H1 (cell line): Measurements from ENCODE around the gene SERPINA6. TPM values are rescaled to one million over a fixed set of nuclear protein-coding genes. Genes with fewer than 3 reads are reported as not detected.
A peak's percentile ranks its signal among the peaks of the same experiment; 100 is the strongest.

Experiments
- CTCF ChIA-PET: fragments of 300-600 bp; sonication (Branson Sonifier 250); formaldehyde crosslinking; loops from one replicate; lab custom pipeline; 2021; ENCODE audit not compliant: partially characterized antibody; lab: Charles Lee
- POLR2A ChIA-PET: fragments of 300-600 bp; sonication (Branson Sonifier 250); formaldehyde crosslinking; loops from one replicate; lab custom pipeline; 2021; ENCODE audit warnings: inconsistent platforms; ENCODE audit not compliant: partially characterized antibody; lab: Charles Lee
- DNase-seq, 2 experiments: peaks; one replicate each; pipeline versions ENCODE4 v3.0.0 to v3.0.0-alpha.2; 2010 to 2022; ENCODE audit warnings: low spot score in 2 of 2, low read depth in 1 of 2, mixed read lengths in 1 of 2
- FAIRE-seq: peaks from 2 replicates; lab custom pipeline; 2011; peaks lifted over from hg19 to GRCh38; lab: Jason Lieb, UNC
- H2AFZ ChIP-seq: 2 replicates; pipeline ENCODE4 v1.8.1; 2012; ENCODE audit warnings: low read length, inconsistent platforms
- H2AK5ac ChIP-seq: 2 replicates; pipeline ENCODE4 v1.6.1; 2013; ENCODE audit warnings: low read depth, low read length
- H2BK120ac ChIP-seq: replicated peaks from 2 replicates; pipeline ENCODE3; 2013; ENCODE audit warnings: low read depth, low read length, inconsistent platforms
- H2BK12ac ChIP-seq: 2 replicates; pipeline ENCODE4 v1.6.1; 2013; ENCODE audit warnings: low read depth, low read length
- H2BK15ac ChIP-seq: 2 replicates; pipeline ENCODE4 v1.6.1; 2013; ENCODE audit warnings: low read length
- H2BK20ac ChIP-seq: 2 replicates; pipeline ENCODE4 v1.6.1; 2013; ENCODE audit warnings: low read length
- H2BK5ac ChIP-seq: 2 replicates; pipeline ENCODE4 v1.6.1; 2013; ENCODE audit warnings: low read depth, low read length
- H3K14ac ChIP-seq: 2 replicates; pipeline ENCODE4 v1.6.1; 2013; ENCODE audit warnings: inconsistent platforms; ENCODE audit not compliant: insufficient read length
- H3K18ac ChIP-seq: 2 replicates; pipeline ENCODE4 v1.6.1; 2013; ENCODE audit warnings: low read length; ENCODE audit errors: extremely low read depth
- H3K23ac ChIP-seq: 2 replicates; pipeline ENCODE4 v1.6.1; 2013; ENCODE audit warnings: inconsistent platforms; ENCODE audit not compliant: insufficient read length
- H3K23me2 ChIP-seq: 2 replicates; pipeline ENCODE4 v1.6.1; 2013; ENCODE audit warnings: low read depth, low read length
- H3K27ac ChIP-seq: 2 replicates; pipeline ENCODE4 v1.6.1; 2011; ENCODE audit warnings: low read depth, low read length, inconsistent platforms
- H3K27me3 ChIP-seq, 4 experiments: replicated peaks in 1 of 4; 1 replicate in 1 of 4; 2 replicates in 3 of 4; pipeline versions ENCODE4 v1.6.1 to v1.8.1; 2011 to 2013; ENCODE audit warnings: low read length in 3 of 4, mild to moderate bottlenecking in 3 of 4, inconsistent platforms in 2 of 4, mixed read lengths in 2 of 4, moderate library complexity in 1 of 4; ENCODE audit not compliant: control insufficient read depth in 3 of 4, insufficient read depth in 3 of 4; ENCODE audit errors: extremely low read depth in 1 of 4
- H3K36me3 ChIP-seq, 4 experiments: 2 replicates each; pipeline versions ENCODE4 v1.6.1 to v1.8.1; 2011 to 2013; ENCODE audit warnings: mild to moderate bottlenecking in 4 of 4, low read length in 3 of 4, moderate library complexity in 2 of 4, control low read depth in 1 of 4, inconsistent platforms in 1 of 4; ENCODE audit not compliant: insufficient read depth in 4 of 4, control insufficient read depth in 2 of 4
- H3K4ac ChIP-seq: replicated peaks from 2 replicates; pipeline ENCODE3; 2013; ENCODE audit warnings: low read length, low read depth, mixed read lengths, inconsistent platforms; ENCODE audit not compliant: insufficient read length
- H3K4me1 ChIP-seq, 4 experiments: replicated peaks in 1 of 4; 1 replicate in 1 of 4; 2 replicates in 3 of 4; pipeline versions ENCODE4 v1.6.1 to v1.8.1; 2011 to 2013; ENCODE audit warnings: low read length in 3 of 4, inconsistent platforms in 2 of 4, mixed read lengths in 1 of 4; ENCODE audit not compliant: insufficient read depth in 4 of 4, control insufficient read depth in 3 of 4
- H3K4me2 ChIP-seq, 2 experiments: 2 replicates each; pipeline versions ENCODE4 v1.6.1 to v1.8.1; 2011 to 2013; ENCODE audit warnings: low read depth in 2 of 2, low read length in 2 of 2, control low read depth in 1 of 2, inconsistent platforms in 1 of 2, mild to moderate bottlenecking in 1 of 2; ENCODE audit not compliant: insufficient read depth in 1 of 2
- H3K4me3 ChIP-seq, 4 experiments: fragments of 200-600, 300-600 bp in 1 of 4; sonication (generic), shearing (Covaris generic), sonication (Bioruptor Twin) in 1 of 4; 2 replicates each; pipeline versions ENCODE4 v1.5.1 to v1.8.1; 2011 to 2016; ENCODE audit warnings: low read length in 4 of 4, low read depth in 3 of 4, control low read depth in 2 of 4, inconsistent platforms in 2 of 4, mild to moderate bottlenecking in 2 of 4, mixed read lengths in 1 of 4, moderate library complexity in 1 of 4; ENCODE audit not compliant: insufficient read depth in 2 of 4; ENCODE audit errors: extremely low read depth in 1 of 4
- H3K56ac ChIP-seq: replicated peaks from 2 replicates; pipeline ENCODE3; 2013; ENCODE audit warnings: low read depth, mild to moderate bottlenecking, mixed read lengths, low read length, inconsistent platforms; ENCODE audit not compliant: insufficient read length
- H3K79me1 ChIP-seq: 2 replicates; pipeline ENCODE4 v1.6.1; 2013; ENCODE audit warnings: low read depth, low read length, control low read depth
- H3K79me2 ChIP-seq, 2 experiments: 2 replicates each; pipeline versions ENCODE4 v1.6.1 to v1.8.1; 2012 to 2013; ENCODE audit warnings: low read length in 2 of 2, mild to moderate bottlenecking in 2 of 2, inconsistent platforms in 1 of 2; ENCODE audit not compliant: insufficient read depth in 2 of 2, control insufficient read depth in 1 of 2
- H3K9ac ChIP-seq, 4 experiments: replicated peaks in 1 of 4; 1 replicate in 1 of 4; 2 replicates in 3 of 4; pipeline versions ENCODE4 v1.6.1 to v1.8.1; 2011 to 2013; ENCODE audit warnings: low read depth in 3 of 4, low read length in 3 of 4, control low read depth in 2 of 4, mild to moderate bottlenecking in 2 of 4, moderate library complexity in 2 of 4, inconsistent platforms in 1 of 4; ENCODE audit errors: extremely low read depth in 1 of 4
- H3K9me3 ChIP-seq, 2 experiments: 2 replicates each; pipeline versions ENCODE4 v1.6.1 to v1.8.1; 2012 to 2013; ENCODE audit warnings: mild to moderate bottlenecking in 2 of 2, moderate library complexity in 2 of 2, control low read depth in 1 of 2, inconsistent platforms in 1 of 2, low read depth in 1 of 2, low read length in 1 of 2, mixed read lengths in 1 of 2; ENCODE audit not compliant: insufficient read depth in 2 of 2
- H4K20me1 ChIP-seq, 2 experiments: replicated peaks in 1 of 2; 2 replicates each; pipeline versions ENCODE3 to v1.8.1; 2011 to 2013; ENCODE audit warnings: inconsistent platforms in 2 of 2, low read length in 2 of 2, mild to moderate bottlenecking in 1 of 2; ENCODE audit not compliant: insufficient read depth in 2 of 2, control insufficient read depth in 1 of 2
- H4K5ac ChIP-seq: 2 replicates; pipeline ENCODE4 v1.6.1; 2013; ENCODE audit warnings: low read length, low read depth, mixed read lengths, inconsistent platforms; ENCODE audit not compliant: insufficient read length
- H4K8ac ChIP-seq: 2 replicates; pipeline ENCODE4 v1.8.0; 2013; ENCODE audit warnings: mild to moderate bottlenecking, moderate library complexity, low read length, inconsistent platforms; ENCODE audit not compliant: insufficient read depth; ENCODE audit errors: extremely low read depth
- H4K91ac ChIP-seq: replicated peaks from 2 replicates; pipeline ENCODE3; 2013; ENCODE audit warnings: low read length, mixed read lengths, inconsistent platforms; ENCODE audit not compliant: insufficient read length
- ASH2L ChIP-seq: fragments of 200-600, 300-600 bp; sonication (generic); IDR thresholded peaks from one replicate; pipeline ENCODE4 v1.7.1; 2017; ENCODE audit warnings: low read length
- CTBP2 ChIP-seq: IDR thresholded peaks from 2 replicates; pipeline ENCODE4 v1.7.0; 2011; ENCODE audit warnings: borderline replicate concordance, mild to moderate bottlenecking, moderate library complexity, mixed read lengths, low read length; ENCODE audit not compliant: insufficient read depth, insufficient read length
- KDM1A ChIP-seq: fragments of 200-600, 300-600 bp; sonication (generic); IDR thresholded peaks from 2 replicates; pipeline ENCODE4 v1.7.1; 2016; ENCODE audit warnings: mild to moderate bottlenecking, low read length, borderline replicate concordance
- MAFK ChIP-seq: IDR thresholded peaks from 2 replicates; pipeline ENCODE4 v1.6.1; 2012; ENCODE audit warnings: low read depth, mild to moderate bottlenecking, improper control_type of control experiment, low read length
- RNF2 ChIP-seq: fragments of 200-900, 300-1000 bp; sonication (generic); IDR thresholded peaks from 2 replicates; pipeline ENCODE4 v1.7.1; 2016; ENCODE audit warnings: borderline replicate concordance, low read depth, mild to moderate bottlenecking, antibody characterized with exemption, low read length; ENCODE audit not compliant: poor library complexity, severe bottlenecking; ENCODE audit errors: missing control alignments
- SP4 ChIP-seq: IDR thresholded peaks from 2 replicates; pipeline ENCODE4 v1.6.1; 2012; ENCODE audit warnings: low read length, inconsistent platforms
- WGBS, 2 experiments: shearing (Covaris generic) in 1 of 2; methylation state at CpG; one replicate each; pipeline versions ENCODE4 v1.1.6 to v1.1.7; 2013 to 2015; ENCODE audit warnings: low lambda C conversion rate in 2 of 2, mixed read lengths in 2 of 2, inconsistent platforms in 1 of 2, low coverage in 1 of 2, missing lambda C conversion rate in 1 of 2; ENCODE audit not compliant: insufficient replicate concordance in 2 of 2, insufficient coverage in 1 of 2, insufficient read length in 1 of 2; ENCODE audit errors: extremely low coverage in 1 of 2, missing lambda C conversion rate in 1 of 2; 5-methylcytosine and 5-hydroxymethylcytosine counted together
- polyA plus RNA-seq, 7 experiments: library from polyadenylated mRNA; depleted of rRNA in 3 of 7; stranded (reverse) in 5 of 7; unstranded in 2 of 7; fragments of >200 nt in 5 of 7; fragments of 200-250 nt in 2 of 7; gene quantifications; 1 replicate in 5 of 7; 2 replicates in 1 of 7; 4 replicates in 1 of 7; pipeline versions ENCODE4 v1.2.1 to v1.2.3, GENCODE V29; 2011 to 2013; ENCODE audit warnings: missing spikeins in 2 of 7, mixed read lengths in 2 of 7
- total RNA-seq: library from RNA; stranded (reverse); fragmentation: NEBNext Ultra II Directional; extraction: Animal tissue kit (Norgen Biotek cat#: 25700); gene quantifications from 2 replicates; pipeline ENCODE4 v1.2.1, GENCODE V29; 2021
- TF ChIP-seq, protein P1 (sequence below): IDR thresholded peaks from 2 replicates; pipeline ENCODE4 v1.6.1; 2012; ENCODE audit warnings: inconsistent platforms

SERPINA6 gene
- total and polyA plus RNA-seq, 2 of the 8 experiments (the other 6 are each of a cell fraction or from before 2014, with no cell fraction given): not detected

DNA sequence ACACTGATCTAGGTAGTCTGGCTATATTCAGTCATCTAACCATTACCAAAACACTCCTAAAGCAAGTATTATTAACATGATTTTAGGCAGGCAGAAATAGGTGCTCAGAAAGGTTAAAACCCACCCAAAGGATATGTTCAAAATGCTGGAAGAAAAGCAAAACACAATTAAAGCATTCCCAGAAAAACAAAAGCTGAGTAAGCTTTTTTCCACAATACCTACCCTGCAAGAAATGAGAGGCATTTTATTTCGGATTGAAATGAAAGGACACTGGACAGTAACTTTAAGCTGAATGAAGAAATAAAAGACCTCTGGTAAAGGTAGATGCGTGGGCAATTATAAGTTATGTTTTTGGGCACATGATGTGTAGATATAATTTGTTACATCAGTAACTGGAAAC lies 8.2 kb downstream of the SERPINA6 start:
- H3K4ac ChIP-seq: no peak overlapping the region
- H3K79me2 ChIP-seq: no peaks in the 10 kb centered on the region
- H2BK12ac ChIP-seq: no peak overlapping the region
- ChIA-PET POLR2A (no interaction called here), CTCF (interaction anchor here (0.8 to 1.0 kb wide), 2 partner anchors 12 to 145 kb away, joined by 3 read pairs; no protein-coding TSS in a partner anchor)
- H3K9me3 ChIP-seq: no peaks in the 10 kb centered on the region; a peak in 1 of 4 replicates
- FAIRE-seq: no peak
- no peak overlapping the region for H3K9ac ChIP-seq
- no peak overlapping the region for H3K4me3 ChIP-seq
- H3K4me2 ChIP-seq: no peak overlapping the region
- H4K20me1 ChIP-seq: no peaks in the 10 kb centered on the region
- no peak overlapping the region for H4K8ac ChIP-seq
- TF ChIP-seq CTBP2: no peak
- TF ChIP-seq KDM1A: no peak
- no peak for TF ChIP-seq RNF2
- no peak for TF ChIP-seq SP4
- TF ChIP-seq ASH2L: no peak
- TF ChIP-seq, protein P1, sequence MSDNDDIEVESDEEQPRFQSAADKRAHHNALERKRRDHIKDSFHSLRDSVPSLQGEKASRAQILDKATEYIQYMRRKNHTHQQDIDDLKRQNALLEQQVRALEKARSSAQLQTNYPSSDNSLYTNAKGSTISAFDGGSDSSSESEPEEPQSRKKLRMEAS: no peak
- peak; percentile 36; the same call in 1 of the 2 replicates for TF ChIP-seq MAFK
- H2AK5ac ChIP-seq: no peak overlapping the region
- no peak overlapping the region for H2BK5ac ChIP-seq
- WGBS, 2 experiments: 85% methylated on average over 2 of the region's 2 CpGs; no CpG with 5 or more reads in 1 of the 2 experiments
- H3K23me2 ChIP-seq: no peaks in the 10 kb centered on the region
- H2BK15ac ChIP-seq: no peak overlapping the region
- H3K14ac ChIP-seq: no peak overlapping the region
- H4K5ac ChIP-seq: no peak overlapping the region
- no peak overlapping the region for H3K18ac ChIP-seq
- DNase-seq: no peak
- no peak overlapping the region for H2BK120ac ChIP-seq
- H3K56ac ChIP-seq: no peak overlapping the region
- H3K23ac ChIP-seq: no peak overlapping the region
- no peaks in the 10 kb centered on the region for H3K79me1 ChIP-seq
- H3K27me3 ChIP-seq: no peaks in the 10 kb centered on the region
- no peak overlapping the region for H2BK20ac ChIP-seq
- H3K27ac ChIP-seq: no peak overlapping the region
- no peak overlapping the region for H2AFZ ChIP-seq
- H3K4me1 ChIP-seq: no peaks in the 10 kb centered on the region
- no peaks in the 10 kb centered on the region for H3K36me3 ChIP-seq
- no peak overlapping the region for H4K91ac ChIP-seq
